ENCODE results near the gene DKC1. TPM values are rescaled to one million over a fixed set of nuclear protein-coding genes. Genes with fewer than 3 reads are reported as not detected.

Gene DKC1
- total RNA-seq, 3 donors from 2014 or later: 269 to 289 (median 286) TPM

- Mint-ChIP-seq H3K4me1 (ENCODE audit: low read depth) (peaks cover 95% of the 10 kb centered on the region), H3K36me3 (ENCODE audit: insufficient read depth) (no peaks in the 10 kb centered on the region), H3K9me3 (no peaks in the 10 kb centered on the region), H3K27me3 (ENCODE audit: low read depth) (no peaks in the 10 kb centered on the region), H3K4me3 (no peak overlapping the region)
- ATAC-seq: no peak
- no peak for DNase-seq
Measured at GRCh38 chrX:154731184-154731583, 31.5 kb upstream of the DKC1 start.

DNA sequence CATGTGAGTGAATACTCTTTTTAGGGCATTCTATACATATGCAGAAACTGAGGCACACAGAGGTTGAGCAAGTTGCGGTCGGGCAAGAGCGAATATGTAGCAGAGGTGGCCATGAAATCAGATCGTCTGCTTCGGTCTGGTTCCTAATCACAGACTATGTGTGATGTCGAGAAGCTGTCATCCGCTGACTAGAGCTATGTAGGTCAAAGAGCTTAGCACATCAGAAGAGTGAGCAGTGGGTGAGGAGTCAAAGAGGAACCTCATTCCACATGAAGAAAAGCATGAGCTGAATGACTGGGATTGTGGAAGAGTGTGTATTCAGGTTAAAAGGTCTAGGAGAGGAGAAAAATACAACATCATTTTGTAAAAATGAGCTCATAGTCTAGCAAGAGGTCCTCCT, 30.8 kb upstream of the DKC1 start:
- ATAC-seq (peak in 1 of 2 donors; percentile 33), DNase-seq (no peak)
- Mint-ChIP-seq H3K36me3 (ENCODE audit: insufficient read depth) (no peaks in the 10 kb centered on the region), H3K4me3 (peak overlapping the region; percentile 49), H3K4me1 (ENCODE audit: low read depth) (peaks cover 95% of the 10 kb centered on the region), H3K27me3 (ENCODE audit: low read depth) (no peaks in the 10 kb centered on the region), H3K9me3 (no peaks in the 10 kb centered on the region)

GRCh38 chrX:154732421-154733065, 30.1 kb upstream of the DKC1 start:
- no peaks in the 10 kb centered on the region for H3K36me3 Mint-ChIP-seq (ENCODE audit: insufficient read depth)
- DNase-seq: no peak
- ATAC-seq: peak in 1 of 2 donors; percentile 29

DNA sequence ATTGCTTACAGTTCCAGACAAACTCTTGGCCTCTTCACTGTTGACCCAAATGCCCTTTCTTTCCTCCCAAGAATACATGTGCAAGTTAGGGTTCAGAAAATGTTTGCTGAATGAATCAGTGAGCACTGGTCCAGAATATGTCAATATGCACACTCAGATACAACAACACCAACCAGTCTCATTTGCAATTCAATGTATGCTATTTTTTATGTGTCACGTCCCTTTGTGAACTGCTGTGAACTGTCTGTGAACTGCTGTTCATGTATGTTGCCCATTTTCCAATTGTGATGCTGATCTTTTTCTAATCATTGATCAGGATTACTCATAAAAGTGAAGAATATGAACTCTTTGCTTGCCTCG, 29.6 kb upstream of the DKC1 start:
- H3K4me1 Mint-ChIP-seq (ENCODE audit: low read depth): peaks cover 97% of the 10 kb centered on the region
- H3K4me3 Mint-ChIP-seq: peak overlapping the region; percentile 63
- no peak for ATAC-seq
- no peak for DNase-seq
- H3K36me3 Mint-ChIP-seq (ENCODE audit: insufficient read depth): no peaks in the 10 kb centered on the region
- no peaks in the 10 kb centered on the region for H3K27me3 Mint-ChIP-seq (ENCODE audit: low read depth)
- no peaks in the 10 kb centered on the region for H3K9me3 Mint-ChIP-seq

More at GRCh38 chrX:154732421-154733065, 30.1 kb upstream of the DKC1 start:
- H3K9me3 Mint-ChIP-seq: no peaks in the 10 kb centered on the region
- peak overlapping the region; percentile 63 for H3K4me3 Mint-ChIP-seq
- peaks cover 97% of the 10 kb centered on the region for H3K4me1 Mint-ChIP-seq (ENCODE audit: low read depth)
- no peaks in the 10 kb centered on the region for H3K27me3 Mint-ChIP-seq (ENCODE audit: low read depth)

- H3K27me3 Mint-ChIP-seq (ENCODE audit: low read depth): no peaks in the 10 kb centered on the region
- ATAC-seq: peak; percentile 50 to 58
Measured at GRCh38 chrX:154734061-154734781, 28.4 kb upstream of the DKC1 start.

DNA sequence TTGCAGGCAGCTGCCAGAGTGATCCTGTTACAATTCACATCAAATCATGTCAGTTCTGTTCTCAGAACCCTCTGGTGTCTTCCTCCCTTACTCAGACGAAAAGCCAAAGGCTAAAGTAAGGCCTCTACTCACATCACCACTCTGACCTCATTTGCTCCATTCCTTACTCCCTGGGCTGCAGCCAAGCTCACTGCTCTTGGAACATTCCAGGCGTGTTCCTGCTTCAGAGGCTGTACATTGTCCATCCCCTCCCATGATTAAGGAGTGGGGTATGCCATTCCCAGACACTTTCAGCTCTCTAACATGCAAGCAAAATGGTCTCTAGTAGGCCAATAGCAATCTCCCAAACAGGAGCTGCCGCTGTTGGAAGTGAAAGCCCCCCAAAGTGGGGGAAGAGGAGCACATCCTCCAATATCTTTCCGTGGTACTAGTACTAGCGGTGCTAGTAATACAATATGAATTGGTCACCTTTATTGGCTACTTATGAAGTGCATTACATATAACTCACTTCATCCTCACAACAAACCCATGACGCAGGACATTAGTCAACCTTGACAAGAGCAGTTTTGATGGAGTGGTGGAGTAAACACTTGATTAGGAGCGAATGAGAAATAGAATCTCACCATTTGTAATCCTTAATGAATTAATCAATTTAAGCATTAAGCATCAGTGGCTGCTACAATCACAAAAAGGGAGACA, 26.8 kb upstream of the DKC1 start:
- ATAC-seq (no peak), DNase-seq (no peak)
- no peaks in the 10 kb centered on the region for H3K27me3 Mint-ChIP-seq (ENCODE audit: low read depth)
- H3K4me1 Mint-ChIP-seq (ENCODE audit: low read depth): peaks cover 92% of the 10 kb centered on the region
- H3K4me3 Mint-ChIP-seq: no peak overlapping the region
- H3K36me3 Mint-ChIP-seq (ENCODE audit: insufficient read depth): no peaks in the 10 kb centered on the region
- H3K9me3 Mint-ChIP-seq: no peaks in the 10 kb centered on the region

More at GRCh38 chrX:154734061-154734781, 28.4 kb upstream of the DKC1 start:
- Mint-ChIP-seq H3K4me1 (ENCODE audit: low read depth) (peaks cover 97% of the 10 kb centered on the region), H3K36me3 (ENCODE audit: insufficient read depth) (no peaks in the 10 kb centered on the region), H3K9me3 (no peaks in the 10 kb centered on the region), H3K4me3 (peak overlapping the region; percentile 63)
- DNase-seq: no peak

DNA sequence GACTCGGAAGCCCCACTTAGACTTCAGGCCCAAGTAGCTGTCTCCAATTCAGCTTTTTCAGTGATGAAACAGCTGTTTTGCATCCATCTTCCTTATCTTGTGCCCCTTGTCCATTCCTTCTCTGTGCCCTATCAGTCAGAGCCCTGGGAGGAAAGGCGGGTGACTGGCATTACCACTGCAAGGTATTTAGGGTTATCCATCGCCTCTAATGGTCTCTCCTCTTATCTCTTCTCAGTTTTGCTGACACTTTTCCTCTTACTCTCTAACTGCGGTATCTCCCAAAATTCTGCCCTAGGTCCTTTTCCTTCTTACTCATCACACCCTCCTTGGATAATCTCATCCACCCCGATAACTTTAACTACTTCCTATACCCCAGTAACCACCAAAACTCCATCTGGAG, 25.5 kb upstream of the DKC1 start:
- H3K27me3 Mint-ChIP-seq (ENCODE audit: low read depth): no peaks in the 10 kb centered on the region
- peaks cover 81% of the 10 kb centered on the region for H3K4me1 Mint-ChIP-seq (ENCODE audit: low read depth)
- H3K9me3 Mint-ChIP-seq: no peaks in the 10 kb centered on the region
- DNase-seq (no peak), ATAC-seq (no peak)
- peak overlapping the region; percentile 13 for H3K4me3 Mint-ChIP-seq
- no peaks in the 10 kb centered on the region for H3K36me3 Mint-ChIP-seq (ENCODE audit: insufficient read depth)

GRCh38 chrX:154738011-154738738, 24.5 kb upstream of the DKC1 start:
- Mint-ChIP-seq H3K36me3 (ENCODE audit: insufficient read depth) (no peaks in the 10 kb centered on the region), H3K4me1 (ENCODE audit: low read depth) (peaks cover 74% of the 10 kb centered on the region), H3K9me3 (no peaks in the 10 kb centered on the region), H3K27me3 (ENCODE audit: low read depth) (no peaks in the 10 kb centered on the region), H3K4me3 (no peak overlapping the region)
- DNase-seq (peak; percentile 28), ATAC-seq (peak; percentile 16 to 51)

- DNase-seq (no peak), ATAC-seq (no peak)
- no peaks in the 10 kb centered on the region for H3K27me3 Mint-ChIP-seq (ENCODE audit: low read depth)
- H3K36me3 Mint-ChIP-seq (ENCODE audit: insufficient read depth): no peaks in the 10 kb centered on the region
- H3K9me3 Mint-ChIP-seq: no peaks in the 10 kb centered on the region
- peaks cover 62% of the 10 kb centered on the region for H3K4me1 Mint-ChIP-seq (ENCODE audit: low read depth)
- no peak overlapping the region for H3K4me3 Mint-ChIP-seq
Measured at GRCh38 chrX:154739952-154740465, 22.7 kb upstream of the DKC1 start.

GRCh38 chrX:154742613-154743012, 20.1 kb upstream of the DKC1 start:
- H3K9me3 Mint-ChIP-seq: no peaks in the 10 kb centered on the region
- H3K4me1 Mint-ChIP-seq (ENCODE audit: low read depth): peaks cover 46% of the 10 kb centered on the region
- H3K36me3 Mint-ChIP-seq (ENCODE audit: insufficient read depth): no peaks in the 10 kb centered on the region
- H3K27me3 Mint-ChIP-seq (ENCODE audit: low read depth): no peaks in the 10 kb centered on the region
- no peak for ATAC-seq
- H3K4me3 Mint-ChIP-seq: no peak overlapping the region
- DNase-seq: no peak

GRCh38 chrX:154748712-154749339, 13.8 kb upstream of the DKC1 start:
- no peaks in the 10 kb centered on the region for H3K27me3 Mint-ChIP-seq (ENCODE audit: low read depth)
- H3K4me1 Mint-ChIP-seq (ENCODE audit: low read depth): peaks cover 31% of the 10 kb centered on the region
- H3K36me3 Mint-ChIP-seq (ENCODE audit: insufficient read depth): no peaks in the 10 kb centered on the region
- peak overlapping the region; percentile 21 for H3K4me3 Mint-ChIP-seq
- ATAC-seq (peak; percentile 56 to 59), DNase-seq (peak; percentile 34)
- no peaks in the 10 kb centered on the region for H3K9me3 Mint-ChIP-seq

- H3K4me3 Mint-ChIP-seq: peak overlapping the region; percentile 75
- ATAC-seq: no peak
- peaks cover 26% of the 10 kb centered on the region for H3K4me1 Mint-ChIP-seq (ENCODE audit: low read depth)
- H3K36me3 Mint-ChIP-seq (ENCODE audit: insufficient read depth): no peaks in the 10 kb centered on the region
- H3K9me3 Mint-ChIP-seq: no peaks in the 10 kb centered on the region
- DNase-seq: no peak
- no peaks in the 10 kb centered on the region for H3K27me3 Mint-ChIP-seq (ENCODE audit: low read depth)
Measured at GRCh38 chrX:154749856-154750255, 12.8 kb upstream of the DKC1 start.

DNA sequence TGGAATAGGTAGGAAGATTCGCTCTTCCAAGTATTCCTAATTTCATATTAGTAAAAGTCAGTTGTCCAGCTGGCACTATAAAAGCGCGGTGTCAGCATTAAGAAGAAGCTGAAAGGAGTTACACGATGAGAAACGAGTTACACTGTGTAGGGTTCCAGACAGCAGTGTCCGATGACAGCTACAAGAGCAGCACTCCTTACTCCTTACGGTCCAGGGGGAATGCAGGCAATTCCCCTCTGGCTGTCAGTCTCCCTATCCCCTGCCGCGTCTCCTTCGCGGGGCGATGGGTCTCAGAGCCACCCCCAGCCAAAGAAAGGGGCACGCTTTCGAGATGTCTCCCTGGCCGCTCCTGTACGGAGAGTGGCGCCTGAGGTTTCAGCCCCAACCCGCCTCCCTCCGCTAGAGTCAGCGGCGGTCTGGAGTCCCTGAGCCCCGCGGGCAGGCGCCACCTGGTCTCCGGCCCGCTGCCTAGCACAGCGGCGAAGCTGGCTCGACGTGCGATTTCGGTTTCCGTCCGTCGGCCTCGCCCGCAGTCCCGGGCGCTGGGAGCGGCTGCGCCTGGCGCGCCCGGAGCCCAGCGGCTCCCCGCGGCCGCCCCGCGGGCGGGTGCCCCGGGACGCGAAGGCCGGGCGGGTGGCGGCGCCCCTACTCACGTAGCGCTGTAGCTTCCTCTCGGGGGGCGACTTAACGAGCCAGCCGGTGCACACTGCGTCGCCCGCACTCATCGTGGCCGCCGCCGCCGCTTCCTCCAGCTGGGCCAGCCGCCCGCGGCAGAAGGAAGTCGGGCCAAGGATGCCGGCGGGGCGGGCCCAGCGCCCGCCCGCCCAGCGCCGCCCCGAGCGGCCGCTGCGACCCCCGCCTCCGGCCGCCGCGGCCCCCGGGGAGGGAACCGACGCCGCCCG, 12.1 kb upstream of the DKC1 start, which contains the start of gene GAB3:
Gene GAB3 (minus strand): TSS at position 777 of the 902 bp plus-strand sequence. CDS start 52 bp downstream, at position 725.
- peak; percentile 72 to 76 for ATAC-seq
- peak within 1 kb of the TSS; percentile 75 for H3K4me3 Mint-ChIP-seq
- DNase-seq: peak; percentile 26
- H3K36me3 Mint-ChIP-seq (ENCODE audit: insufficient read depth): no peaks in the 10 kb centered on the region
- H3K9me3 Mint-ChIP-seq: no peaks in the 10 kb centered on the region
- peaks cover 24% of the 10 kb centered on the region for H3K4me1 Mint-ChIP-seq (ENCODE audit: low read depth)
- H3K27me3 Mint-ChIP-seq (ENCODE audit: low read depth): no peaks in the 10 kb centered on the region

Data from activated T-cell treated with anti-CD3 and anti-CD28 coated beads, Interleukin-2, amount 50 U/mL, for 4 hours (primary cell).